Loucy (cell line): Measurements from ENCODE around the gene LEKR1.

ENCODE experiments used
- H2AFZ ChIP-seq: fragments of 200-600 bp; sonication (generic); 2 replicates; pipeline ENCODE4 v1.6.0; 2016; ENCODE audit warnings: antibody characterized with exemption, mild to moderate bottlenecking, low read length, moderate library complexity
- H3F3A ChIP-seq: fragments of 200-600 bp; 2 replicates; pipeline ENCODE4 v1.6.0; 2016; ENCODE audit warnings: antibody characterized with exemption, low read depth, mild to moderate bottlenecking
- H3K27me3 ChIP-seq: fragments of 200-600 bp; sonication (generic); 2 replicates; pipeline ENCODE4 v1.6.1; 2014; ENCODE audit warnings: low read length, mild to moderate bottlenecking; ENCODE audit not compliant: insufficient read depth, poor library complexity, severe bottlenecking
- H3K36me3 ChIP-seq: fragments of 200-600 bp; sonication (generic); 2 replicates; pipeline ENCODE4 v1.6.1; 2016; ENCODE audit warnings: low read length; ENCODE audit not compliant: insufficient read depth
- H3K4me1 ChIP-seq: fragments of 200-600 bp; sonication (generic); 2 replicates; pipeline ENCODE4 v1.5.1; 2014; ENCODE audit warnings: low read length, mild to moderate bottlenecking; ENCODE audit not compliant: insufficient read depth, poor library complexity, severe bottlenecking
- H3K4me2 ChIP-seq: fragments of 200-600 bp; sonication (generic); 2 replicates; pipeline ENCODE4 v1.6.0; 2014; ENCODE audit warnings: antibody characterized with exemption, low read length, low read depth, mild to moderate bottlenecking; ENCODE audit not compliant: poor library complexity, severe bottlenecking
- H3K4me3 ChIP-seq: fragments of 200-600 bp; sonication (generic); 2 replicates; pipeline ENCODE4 v1.5.1; 2014; ENCODE audit warnings: low read length, mild to moderate bottlenecking, mixed read lengths; ENCODE audit not compliant: poor library complexity, severe bottlenecking
- H3K79me2 ChIP-seq: fragments of 200-600 bp; sonication (generic); 2 replicates; pipeline ENCODE4 v1.6.1; 2014; ENCODE audit warnings: low read length; ENCODE audit not compliant: insufficient read depth
- H3K9ac ChIP-seq: fragments of 200-600 bp; sonication (generic); 2 replicates; pipeline ENCODE4 v1.6.0; 2014; ENCODE audit warnings: mild to moderate bottlenecking, low read depth, low read length, moderate library complexity; ENCODE audit not compliant: poor library complexity, severe bottlenecking
- H3K9me2 ChIP-seq: fragments of 200-600 bp; sonication (generic); replicated peaks from 2 replicates; pipeline ENCODE4 v1.6.1; 2016; ENCODE audit warnings: low read depth, low read length, mixed read lengths
- H3K9me3 ChIP-seq: fragments of 200-600 bp; sonication (generic); 2 replicates; pipeline ENCODE4 v1.6.1; 2014; ENCODE audit warnings: mild to moderate bottlenecking, antibody characterized with exemption, low read length, low read depth; ENCODE audit not compliant: insufficient read depth
- H4K20me1 ChIP-seq: fragments of 200-600 bp; sonication (generic); 2 replicates; pipeline ENCODE4 v1.6.0; 2014; ENCODE audit warnings: antibody characterized with exemption, low read length, mild to moderate bottlenecking; ENCODE audit not compliant: insufficient read depth, poor library complexity, severe bottlenecking
- EZH2phosphoT487 ChIP-seq: fragments of 200-600 bp; IDR thresholded peaks from 2 replicates; pipeline ENCODE4 v1.6.1; 2018; ENCODE audit warnings: antibody characterized with exemption, mild to moderate bottlenecking, moderate library complexity, borderline replicate concordance
- TF ChIP-seq, protein P1 (sequence below): fragments of 200-600 bp; sonication (generic); conservative IDR thresholded peaks from 2 replicates; pipeline ENCODE4 v1.5.1; 2014; ENCODE audit warnings: mild to moderate bottlenecking, antibody characterized with exemption, low read length

The LEKR1 gene

GRCh38 chr3:156847752-156848448, 21.7 kb downstream of the LEKR1 start:
- TF ChIP-seq, protein P1, sequence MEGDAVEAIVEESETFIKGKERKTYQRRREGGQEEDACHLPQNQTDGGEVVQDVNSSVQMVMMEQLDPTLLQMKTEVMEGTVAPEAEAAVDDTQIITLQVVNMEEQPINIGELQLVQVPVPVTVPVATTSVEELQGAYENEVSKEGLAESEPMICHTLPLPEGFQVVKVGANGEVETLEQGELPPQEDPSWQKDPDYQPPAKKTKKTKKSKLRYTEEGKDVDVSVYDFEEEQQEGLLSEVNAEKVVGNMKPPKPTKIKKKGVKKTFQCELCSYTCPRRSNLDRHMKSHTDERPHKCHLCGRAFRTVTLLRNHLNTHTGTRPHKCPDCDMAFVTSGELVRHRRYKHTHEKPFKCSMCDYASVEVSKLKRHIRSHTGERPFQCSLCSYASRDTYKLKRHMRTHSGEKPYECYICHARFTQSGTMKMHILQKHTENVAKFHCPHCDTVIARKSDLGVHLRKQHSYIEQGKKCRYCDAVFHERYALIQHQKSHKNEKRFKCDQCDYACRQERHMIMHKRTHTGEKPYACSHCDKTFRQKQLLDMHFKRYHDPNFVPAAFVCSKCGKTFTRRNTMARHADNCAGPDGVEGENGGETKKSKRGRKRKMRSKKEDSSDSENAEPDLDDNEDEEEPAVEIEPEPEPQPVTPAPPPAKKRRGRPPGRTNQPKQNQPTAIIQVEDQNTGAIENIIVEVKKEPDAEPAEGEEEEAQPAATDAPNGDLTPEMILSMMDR, result no peak
- TF ChIP-seq EZH2phosphoT487, result no peak
- Histone ChIP-seq H3K4me1 (no peaks in the 10 kb centered on the region), H3K9me3 (no peaks in the 10 kb centered on the region), H3K9me2 (no peaks in the 10 kb centered on the region), H3K4me2 (no peak overlapping the region), H3K36me3 (no peaks in the 10 kb centered on the region), H3K9ac (no peak overlapping the region), H3K79me2 (no peaks in the 10 kb centered on the region), H2AFZ (no peak overlapping the region), H3K4me3 (no peak overlapping the region), H3F3A (no peaks in the 10 kb centered on the region), H3K27me3 (no peaks in the 10 kb centered on the region), H4K20me1 (no peaks in the 10 kb centered on the region)

- Histone ChIP-seq H2AFZ (no peak overlapping the region), H3K4me2 (no peak overlapping the region), H3K9me2 (no peaks in the 10 kb centered on the region), H3K27me3 (no peaks in the 10 kb centered on the region), H3K36me3 (no peaks in the 10 kb centered on the region), H3K9ac (no peak overlapping the region), H3F3A (no peaks in the 10 kb centered on the region), H3K4me3 (no peak overlapping the region), H3K79me2 (no peaks in the 10 kb centered on the region), H3K9me3 (no peaks in the 10 kb centered on the region), H3K4me1 (no peaks in the 10 kb centered on the region), H4K20me1 (no peaks in the 10 kb centered on the region)
- TF ChIP-seq, protein P1, result no peak
- no peak for TF ChIP-seq EZH2phosphoT487
Measured at GRCh38 chr3:156859578-156859977, 33.4 kb downstream of the LEKR1 start.

GRCh38 chr3:156860873-156861272, 34.7 kb downstream of the LEKR1 start:
- H3K79me2 ChIP-seq, result no peaks in the 10 kb centered on the region
- TF ChIP-seq, protein P1, result no peak
- TF ChIP-seq EZH2phosphoT487, result no peak
- H3F3A ChIP-seq, result no peaks in the 10 kb centered on the region

More at GRCh38 chr3:156860873-156861272, 34.7 kb downstream of the LEKR1 start:
- H3K9me3 ChIP-seq, result no peaks in the 10 kb centered on the region
- no peak overlapping the region for H3K4me2 ChIP-seq
- H3K9me2 ChIP-seq, result no peaks in the 10 kb centered on the region
- no peak overlapping the region for H3K9ac ChIP-seq
- H3K4me3 ChIP-seq, result no peak overlapping the region
- no peaks in the 10 kb centered on the region for H3K27me3 ChIP-seq
- H3K4me1 ChIP-seq, result no peaks in the 10 kb centered on the region
- H4K20me1 ChIP-seq, result no peaks in the 10 kb centered on the region
- H2AFZ ChIP-seq, result peak overlapping the region; percentile 47
- H3K36me3 ChIP-seq, result no peaks in the 10 kb centered on the region
